GM23248 (cell line): ENCODE data around the gene TBC1D8.

ENCODE experiments used
- EZH2 ChIP-seq: fragments of 200-600 bp; sonication (generic); IDR thresholded peaks from 2 replicates; pipeline ENCODE4 v1.6.1; 2018; ENCODE audit warnings: antibody characterized with exemption, mild to moderate bottlenecking; ENCODE audit not compliant: insufficient read depth, poor library complexity, severe bottlenecking
- EZH2phosphoT487 ChIP-seq: fragments of 200-600 bp; sonication (generic); IDR thresholded peaks from 2 replicates; pipeline ENCODE4 v1.6.1; 2018; ENCODE audit warnings: antibody characterized with exemption, moderate library complexity, mild to moderate bottlenecking, low read depth; ENCODE audit not compliant: insufficient read depth

DNA sequence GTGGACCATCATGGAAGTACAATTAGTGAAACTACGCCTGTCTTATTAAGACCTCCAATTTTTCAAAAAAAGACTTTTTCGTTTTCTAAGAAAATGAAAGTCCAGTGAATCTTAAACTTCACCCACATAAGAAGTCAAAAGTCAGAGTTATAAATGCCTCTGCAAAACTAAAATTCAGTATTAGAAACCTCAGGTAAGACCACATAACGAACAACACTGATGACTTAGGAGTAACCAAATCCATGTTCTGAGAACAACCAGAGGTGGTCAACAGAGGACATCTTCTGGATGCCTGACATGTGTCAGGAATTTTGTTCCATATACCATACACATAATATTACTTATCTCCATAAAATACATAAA, 86.7 kb downstream of the TBC1D8 start:
- TF ChIP-seq EZH2: no peak
- no peak for TF ChIP-seq EZH2phosphoT487
